GM12891 (cell line): ENCODE results near the gene BOD1L1.
A peak's percentile ranks its signal among the peaks of the same experiment; 100 is the strongest.

Source experiments
- DNase-seq: peaks from one replicate; pipeline ENCODE4 v3.0.0; 2011; ENCODE audit warnings: low spot score; ENCODE audit not compliant: insufficient read length
- FAIRE-seq: peaks from 2 replicates; lab custom pipeline; 2011; peaks lifted over from hg19 to GRCh38; lab: Jason Lieb, UNC
- PAX5 ChIP-seq: IDR thresholded peaks from 2 replicates; pipeline ENCODE4 v1.6.1; 2011; ENCODE audit warnings: low read length, moderate library complexity, mild to moderate bottlenecking; ENCODE audit not compliant: insufficient read depth, severe bottlenecking
- POLR2A ChIP-seq: IDR thresholded peaks from 2 replicates; pipeline ENCODE4 v1.6.1; 2011; ENCODE audit warnings: low read depth, low read length, control low read depth
- POLR2AphosphoS5 ChIP-seq: IDR thresholded peaks from 2 replicates; pipeline ENCODE4 v1.6.1; 2011; ENCODE audit warnings: low read depth, low read length, control low read depth
- POU2F2 ChIP-seq: IDR thresholded peaks from 2 replicates; pipeline ENCODE4 v1.6.1; 2011; ENCODE audit warnings: low read depth, mild to moderate bottlenecking, control low read depth, low read length, moderate library complexity
- SPI1 ChIP-seq: IDR thresholded peaks from 2 replicates; pipeline ENCODE4 v1.6.1; 2011; ENCODE audit warnings: low read depth, low read length, control low read depth
- TAF1 ChIP-seq: IDR thresholded peaks from 2 replicates; pipeline ENCODE4 v1.6.1; 2011; ENCODE audit warnings: low read depth, low read length, control low read depth

Gene BOD1L1

GRCh38 chr4:13529128-13529919, 98.2 kb downstream of the BOD1L1 start:
- TF ChIP-seq POLR2AphosphoS5: no peak
- no peak for TF ChIP-seq POU2F2
- TF ChIP-seq SPI1: no peak
- TF ChIP-seq PAX5: no peak
- no peak for TF ChIP-seq POLR2A
- TF ChIP-seq TAF1: no peak
- no peak for FAIRE-seq
- peak; percentile 15 for DNase-seq

DNA sequence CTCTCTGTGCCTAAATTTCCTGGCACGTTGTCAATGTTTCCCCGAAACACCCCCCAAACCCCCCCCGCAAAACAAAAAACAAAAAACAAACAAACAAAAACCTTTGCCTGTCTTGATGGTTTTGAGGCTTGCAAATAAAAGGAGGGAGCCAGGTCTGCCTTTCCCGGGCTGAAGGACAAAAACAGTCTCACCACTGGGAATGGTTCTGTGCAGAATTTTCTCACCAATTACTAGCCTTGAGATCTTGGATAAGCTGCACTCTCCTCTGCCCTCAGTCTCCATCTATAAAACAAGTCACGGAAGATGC, 98.8 kb downstream of the BOD1L1 start:
- FAIRE-seq (no peak), DNase-seq (peak; percentile 8)
- TF ChIP-seq POU2F2 (no peak), TAF1 (no peak), PAX5 (no peak), POLR2AphosphoS5 (no peak), POLR2A (no peak), SPI1 (no peak)

- peak; percentile 56 for DNase-seq
- TF ChIP-seq POLR2AphosphoS5 (no peak), PAX5 (peak; percentile 77), SPI1 (0 out of 2 replicates have a peak, but pooled peaks have one; percentile 24)
- peak; percentile 80 for FAIRE-seq
These were observed 99.3 kb downstream of the BOD1L1 start for GRCh38 chr4:13527981-13528820.

- no peak for TF ChIP-seq SPI1
- TF ChIP-seq PAX5: no peak
- no peak for TF ChIP-seq POLR2AphosphoS5
- TF ChIP-seq TAF1: no peak
- no peak for TF ChIP-seq POU2F2
- TF ChIP-seq POLR2A: no peak
- no peak for FAIRE-seq
- DNase-seq: peak; percentile 12
These were observed 100.1 kb downstream of the BOD1L1 start for GRCh38 chr4:13527192-13527980.

DNA sequence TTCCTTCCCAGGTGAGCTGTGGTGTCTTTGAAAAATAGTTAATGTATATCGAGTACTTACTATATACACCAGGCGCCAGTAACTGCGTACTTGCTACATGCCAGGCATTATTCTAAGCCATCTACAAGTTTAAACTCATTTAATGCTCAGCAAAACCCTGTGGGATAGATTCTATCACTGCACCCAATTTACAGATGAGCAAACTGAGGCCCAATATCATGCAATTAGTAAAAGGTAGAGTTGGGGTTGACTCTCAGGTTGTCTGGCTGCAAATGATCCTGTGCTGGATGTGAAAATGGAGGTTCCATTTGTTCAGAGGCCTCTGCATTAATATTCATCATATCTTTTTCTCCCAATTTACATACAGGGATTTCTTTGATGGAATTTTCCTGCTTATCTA, 100.9 kb downstream of the BOD1L1 start:
- FAIRE-seq: no peak
- TF ChIP-seq PAX5 (no peak), POU2F2 (no peak), SPI1 (no peak), POLR2A (no peak)
- DNase-seq: no peak

DNA sequence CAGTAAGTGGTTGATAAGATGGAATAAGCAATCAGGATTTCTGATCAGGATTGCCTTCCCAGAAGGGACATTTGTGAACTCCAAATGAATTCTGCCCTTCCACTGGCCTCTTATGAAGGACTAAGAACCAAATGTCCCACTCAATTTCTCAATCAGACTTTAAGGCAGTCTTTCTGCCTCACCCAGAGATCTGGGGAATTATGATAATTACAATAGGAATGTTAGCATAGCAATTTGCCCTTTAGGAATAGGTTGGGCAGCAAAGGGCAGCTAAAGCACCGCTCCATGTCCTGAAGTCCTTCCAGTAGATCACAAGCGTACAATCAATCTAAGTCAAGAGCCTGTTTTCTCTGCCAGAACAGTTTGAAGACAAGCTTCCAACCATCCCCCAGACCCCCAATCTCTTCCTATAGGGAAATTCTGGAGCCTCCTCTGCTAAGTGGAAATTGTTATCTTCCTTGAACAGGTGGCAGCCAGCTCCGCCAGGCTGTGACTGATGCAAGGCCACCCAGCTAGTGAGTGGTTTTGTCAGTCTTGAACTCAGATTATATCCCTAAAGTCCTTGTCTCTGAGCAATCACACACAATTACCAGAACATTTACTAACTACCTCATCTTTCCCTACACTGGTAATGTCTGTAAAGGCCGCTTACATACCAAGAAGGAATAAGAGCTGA, 101.8 kb downstream of the BOD1L1 start:
- DNase-seq (no peak), FAIRE-seq (no peak)
- TF ChIP-seq PAX5 (no peak), SPI1 (no peak), POLR2AphosphoS5 (no peak), POLR2A (no peak), TAF1 (no peak), POU2F2 (no peak)

DNA sequence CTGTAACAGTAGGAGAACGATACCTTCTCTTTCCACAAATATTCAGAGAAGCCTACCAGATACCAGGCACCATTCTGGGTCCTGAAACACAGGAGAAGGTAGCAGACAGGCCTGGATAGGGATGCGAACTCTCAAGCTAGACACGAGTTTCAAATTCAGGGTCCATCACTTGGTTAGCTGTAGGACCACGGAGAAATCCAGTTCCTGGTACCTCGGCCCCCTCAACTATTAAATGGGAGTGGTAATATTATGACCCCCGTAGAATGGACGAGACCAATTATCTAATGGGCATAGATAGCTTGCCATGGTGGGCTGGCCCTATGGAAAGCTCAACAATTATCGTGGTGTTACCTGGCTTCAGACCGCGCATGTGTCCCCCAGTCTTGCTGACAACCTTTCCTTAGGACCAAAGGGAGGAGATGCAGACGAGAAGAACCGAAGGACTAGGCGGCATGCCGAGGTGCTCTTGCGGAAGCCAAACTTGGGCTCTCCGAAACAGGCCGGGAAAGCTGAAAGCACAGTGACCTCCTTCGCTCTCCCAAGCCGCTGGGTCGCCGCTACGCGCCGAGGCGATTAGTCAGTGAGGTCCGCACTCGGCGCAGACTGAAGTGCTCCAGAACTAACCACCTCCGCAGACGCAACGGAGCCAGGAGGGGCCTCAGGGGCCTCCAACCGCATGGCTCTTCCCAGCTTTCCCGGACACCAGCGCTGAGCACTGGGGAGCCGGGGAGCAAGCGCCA, 102.9 kb downstream of the BOD1L1 start:
- FAIRE-seq (no peak), DNase-seq (no peak)
- TF ChIP-seq SPI1 (no peak), POLR2A (no peak), POU2F2 (no peak), POLR2AphosphoS5 (no peak), TAF1 (no peak), PAX5 (no peak)

- FAIRE-seq (no peak), DNase-seq (peak; percentile 3)
- TF ChIP-seq PAX5 (no peak), TAF1 (no peak), POU2F2 (no peak), POLR2A (no peak), SPI1 (no peak), POLR2AphosphoS5 (no peak)
These were observed 103.7 kb downstream of the BOD1L1 start for GRCh38 chr4:13523591-13524503.
